Nucleus accumbens (tissue), 56 donors: Measurements from ENCODE around the gene KATNBL1.
"Not testable (repeated sequence)": the region's sequence is repeated elsewhere in the genome, so short reads cannot be mapped to it uniquely, and the experiment has no call there.

ENCODE experiments used
- DNase-seq, 56 donors: peaks; one replicate each; lab custom pipeline; 2025; lab: John Stamatoyannopoulos, UW

KATNBL1 gene

DNA sequence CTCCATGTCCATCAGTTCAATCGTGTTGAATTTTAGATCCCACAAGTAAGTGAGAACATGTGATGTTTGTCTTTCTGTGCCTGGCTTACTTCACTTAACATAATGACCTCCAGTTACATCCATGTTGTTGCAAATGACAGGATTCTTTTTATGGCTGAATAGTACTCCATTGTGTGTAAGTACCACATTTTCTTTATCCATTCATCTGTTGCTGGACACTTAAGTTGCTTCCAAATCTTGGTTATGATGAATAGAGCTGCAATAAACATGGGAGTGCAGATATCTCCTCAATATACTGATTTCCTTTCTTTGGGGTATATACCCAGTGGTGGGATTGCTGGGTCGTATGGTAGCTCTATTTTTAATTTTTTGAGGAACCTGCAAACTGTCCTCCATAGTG is 89.5 kb downstream of the KATNBL1 start:
- DNase-seq, result not testable (repeated sequence)

GRCh38 chr15:34119291-34119690 is 90.6 kb downstream of the KATNBL1 start:
- DNase-seq, result no peak

GRCh38 chr15:34116620-34117019 is 93.3 kb downstream of the KATNBL1 start:
- no peak for DNase-seq

- DNase-seq, result no peak
Observed at GRCh38 chr15:34114739-34115138, 95.2 kb downstream of the KATNBL1 start.

- DNase-seq, result no peak
Observed at GRCh38 chr15:34114215-34114614, 95.7 kb downstream of the KATNBL1 start.

DNA sequence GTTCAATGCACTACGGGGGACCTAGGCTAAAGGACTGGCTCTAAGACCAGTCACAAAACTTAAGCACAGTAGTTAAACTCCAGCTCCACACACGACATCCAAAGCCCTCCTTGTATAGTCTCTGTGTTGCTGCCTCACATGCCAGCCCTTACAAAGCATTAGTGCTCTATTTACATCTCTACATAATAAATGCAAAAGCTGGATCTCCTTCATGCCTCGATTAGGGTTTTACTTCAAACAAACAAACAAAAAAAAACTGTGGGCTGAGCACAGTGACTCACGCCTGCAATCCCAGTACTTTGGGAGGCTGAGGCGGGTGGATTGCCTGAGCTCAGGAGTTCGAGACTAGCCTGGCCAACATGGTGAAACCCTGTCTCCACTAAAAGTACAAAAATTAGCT is 98.4 kb downstream of the KATNBL1 start:
- no peak for DNase-seq

GRCh38 chr15:34109797-34110663 is 99.9 kb downstream of the KATNBL1 start:
- DNase-seq, result peak in 1 of 56 donors; percentile 5

DNA sequence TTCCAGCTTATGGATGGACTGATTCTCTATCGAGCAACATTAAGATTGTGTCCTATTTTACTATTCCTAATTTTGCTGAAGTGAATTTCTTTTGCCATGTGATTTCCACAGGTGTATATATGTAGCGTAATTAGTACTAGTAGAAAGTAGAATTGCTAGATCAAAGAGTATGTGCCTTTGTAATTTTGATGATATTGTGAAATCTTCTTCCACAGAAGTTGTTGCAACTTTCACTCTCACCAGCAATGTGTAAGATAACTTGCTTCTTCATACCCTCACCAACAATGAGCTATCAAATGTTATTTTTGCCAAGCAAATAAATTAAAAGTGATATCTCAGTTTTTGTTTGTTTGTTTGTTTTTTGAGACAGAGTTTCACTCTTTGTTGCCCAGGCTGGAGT is 102.6 kb downstream of the KATNBL1 start:
- no peak for DNase-seq

- DNase-seq, result no peak
Observed at GRCh38 chr15:34106423-34106822, 103.5 kb downstream of the KATNBL1 start.

DNA sequence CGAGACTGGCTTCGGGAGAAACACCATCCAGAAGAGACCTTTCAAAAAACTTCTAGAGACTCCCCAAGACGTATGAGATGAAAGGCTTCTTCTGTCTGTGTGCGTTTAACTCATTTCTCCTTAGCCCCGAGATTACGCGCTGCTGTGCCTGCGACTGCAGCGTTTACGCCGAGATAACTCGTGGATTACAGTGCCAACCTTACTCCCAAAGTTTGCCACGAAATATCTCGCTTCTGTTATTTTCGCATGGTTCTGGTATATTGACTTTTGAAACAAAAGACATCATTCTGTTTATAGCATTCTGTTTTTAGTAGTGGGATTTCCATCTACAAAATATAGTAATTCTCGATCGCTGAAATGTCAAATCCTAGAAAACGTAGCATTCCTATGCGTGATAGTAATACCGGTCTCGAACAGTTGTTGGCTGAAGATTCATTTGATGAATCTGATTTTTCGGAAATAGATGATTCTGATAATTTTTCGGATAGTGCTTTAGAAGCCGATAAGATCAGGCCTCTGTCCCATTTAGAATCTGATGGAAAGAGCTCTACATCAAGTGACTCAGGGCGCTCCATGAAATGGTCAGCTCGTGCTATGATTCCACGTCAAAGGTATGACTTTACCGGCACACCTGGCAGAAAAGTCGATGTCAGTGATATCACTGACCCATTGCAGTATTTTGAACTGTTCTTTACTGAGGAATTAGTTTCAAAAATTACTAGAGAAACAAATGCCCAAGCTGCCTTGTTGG is 107.5 kb downstream of the KATNBL1 start:
- no peak for DNase-seq

DNA sequence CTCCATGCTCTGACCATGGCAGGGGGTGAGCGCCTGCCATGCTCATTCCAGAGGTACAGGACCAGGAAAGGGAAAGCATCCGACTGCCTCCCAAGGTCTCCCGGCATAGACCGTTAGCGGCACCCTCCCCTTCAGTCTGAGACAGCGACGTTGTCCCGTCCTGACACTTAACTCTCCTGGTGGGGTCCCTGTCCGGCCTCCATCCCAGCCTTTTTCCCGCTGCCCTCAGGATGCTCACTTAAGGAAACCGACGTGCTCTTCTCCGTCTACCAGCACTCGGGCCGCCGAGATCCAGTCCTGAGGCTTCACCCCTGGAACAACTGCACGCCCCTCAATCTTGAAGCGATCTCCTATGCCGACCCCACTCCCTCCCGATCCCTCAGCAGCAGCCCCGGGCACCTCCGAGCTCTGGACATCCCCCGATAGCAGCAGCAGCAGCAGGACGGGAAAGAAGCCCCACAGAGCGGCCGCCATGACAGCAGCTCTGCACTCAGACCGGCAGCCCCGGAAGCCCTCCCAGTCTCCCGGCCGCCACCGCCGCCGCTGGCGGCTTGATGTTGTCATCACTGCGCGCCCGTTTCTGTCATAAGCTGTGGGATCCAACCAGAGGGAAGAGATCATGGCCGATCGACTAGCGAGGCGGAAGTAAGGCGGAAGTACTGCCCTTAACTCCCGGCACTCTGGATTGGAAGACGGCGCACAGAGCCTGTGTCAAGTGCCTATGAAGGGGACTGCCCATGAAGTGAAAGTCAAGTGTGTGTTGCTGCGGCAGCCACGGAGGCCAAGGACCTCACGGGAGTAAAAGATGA is 108.3 kb downstream of the KATNBL1 start, which contains the start of the genes EMC7 and PGBD4:
Gene EMC7, minus strand, starts transcription at position 497 of the 809 bp plus-strand sequence. Its CDS starts 23 bp downstream, at position 474.
Gene PGBD4, plus strand, starts transcription at position 718 of the 809 bp plus-strand sequence. CDS start 449 bp downstream, outside the sequence.
- DNase-seq, result peak; percentile 77 to 99 (median 97)

GRCh38 chr15:34099914-34100313 is 110.0 kb downstream of the KATNBL1 start:
- DNase-seq, result no peak
